Mammary epithelial cell (primary cell): Measurements from ENCODE around the gene TMEM212.

Source experiments
- CTCF ChIP-seq, 2 donors: IDR thresholded peaks in 1 of 2; conservative IDR thresholded peaks in 1 of 2; 2 replicates each; pipeline ENCODE4 v1.5.1; 2011 to 2012; ENCODE audit warnings: inconsistent platforms in 2 of 2, low read length in 2 of 2, mild to moderate bottlenecking in 2 of 2, control low read depth in 1 of 2, low read depth in 1 of 2; ENCODE audit not compliant: insufficient read depth in 1 of 2; ENCODE audit errors: extremely low read depth in 1 of 2
- EZH2 ChIP-seq: IDR thresholded peaks from 2 replicates; pipeline ENCODE4 v1.6.1; 2012; ENCODE audit warnings: low read length, inconsistent platforms, borderline replicate concordance

GRCh38 chr3:171832989-171833388 is 10.2 kb upstream of the TMEM212 start:
- TF ChIP-seq CTCF (conservative IDR thresholded peaks at IDR 0.05 in 1 of 2, IDR thresholded peaks at IDR 0.05 in 1 of 2; ENCODE audit: extremely low read depth in 1 of 2, insufficient read depth in 1 of 2, low read depth in 1 of 2, low read length in 2 of 2) = no peak
- TF ChIP-seq EZH2 = no peak
